Kidney tubule cell (primary cell): ENCODE data around the gene RUSC2.

Source experiments
- DNase-seq: peaks from one replicate; pipeline ENCODE4 v3.0.0-alpha.2; 2018; ENCODE audit warnings: low spot score

The RUSC2 gene, protein sequence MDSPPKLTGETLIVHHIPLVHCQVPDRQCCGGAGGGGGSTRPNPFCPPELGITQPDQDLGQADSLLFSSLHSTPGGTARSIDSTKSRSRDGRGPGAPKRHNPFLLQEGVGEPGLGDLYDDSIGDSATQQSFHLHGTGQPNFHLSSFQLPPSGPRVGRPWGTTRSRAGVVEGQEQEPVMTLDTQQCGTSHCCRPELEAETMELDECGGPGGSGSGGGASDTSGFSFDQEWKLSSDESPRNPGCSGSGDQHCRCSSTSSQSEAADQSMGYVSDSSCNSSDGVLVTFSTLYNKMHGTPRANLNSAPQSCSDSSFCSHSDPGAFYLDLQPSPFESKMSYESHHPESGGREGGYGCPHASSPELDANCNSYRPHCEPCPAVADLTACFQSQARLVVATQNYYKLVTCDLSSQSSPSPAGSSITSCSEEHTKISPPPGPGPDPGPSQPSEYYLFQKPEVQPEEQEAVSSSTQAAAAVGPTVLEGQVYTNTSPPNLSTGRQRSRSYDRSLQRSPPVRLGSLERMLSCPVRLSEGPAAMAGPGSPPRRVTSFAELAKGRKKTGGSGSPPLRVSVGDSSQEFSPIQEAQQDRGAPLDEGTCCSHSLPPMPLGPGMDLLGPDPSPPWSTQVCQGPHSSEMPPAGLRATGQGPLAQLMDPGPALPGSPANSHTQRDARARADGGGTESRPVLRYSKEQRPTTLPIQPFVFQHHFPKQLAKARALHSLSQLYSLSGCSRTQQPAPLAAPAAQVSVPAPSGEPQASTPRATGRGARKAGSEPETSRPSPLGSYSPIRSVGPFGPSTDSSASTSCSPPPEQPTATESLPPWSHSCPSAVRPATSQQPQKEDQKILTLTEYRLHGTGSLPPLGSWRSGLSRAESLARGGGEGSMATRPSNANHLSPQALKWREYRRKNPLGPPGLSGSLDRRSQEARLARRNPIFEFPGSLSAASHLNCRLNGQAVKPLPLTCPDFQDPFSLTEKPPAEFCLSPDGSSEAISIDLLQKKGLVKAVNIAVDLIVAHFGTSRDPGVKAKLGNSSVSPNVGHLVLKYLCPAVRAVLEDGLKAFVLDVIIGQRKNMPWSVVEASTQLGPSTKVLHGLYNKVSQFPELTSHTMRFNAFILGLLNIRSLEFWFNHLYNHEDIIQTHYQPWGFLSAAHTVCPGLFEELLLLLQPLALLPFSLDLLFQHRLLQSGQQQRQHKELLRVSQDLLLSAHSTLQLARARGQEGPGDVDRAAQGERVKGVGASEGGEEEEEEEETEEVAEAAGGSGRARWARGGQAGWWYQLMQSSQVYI (N-terminal part only)

DNA sequence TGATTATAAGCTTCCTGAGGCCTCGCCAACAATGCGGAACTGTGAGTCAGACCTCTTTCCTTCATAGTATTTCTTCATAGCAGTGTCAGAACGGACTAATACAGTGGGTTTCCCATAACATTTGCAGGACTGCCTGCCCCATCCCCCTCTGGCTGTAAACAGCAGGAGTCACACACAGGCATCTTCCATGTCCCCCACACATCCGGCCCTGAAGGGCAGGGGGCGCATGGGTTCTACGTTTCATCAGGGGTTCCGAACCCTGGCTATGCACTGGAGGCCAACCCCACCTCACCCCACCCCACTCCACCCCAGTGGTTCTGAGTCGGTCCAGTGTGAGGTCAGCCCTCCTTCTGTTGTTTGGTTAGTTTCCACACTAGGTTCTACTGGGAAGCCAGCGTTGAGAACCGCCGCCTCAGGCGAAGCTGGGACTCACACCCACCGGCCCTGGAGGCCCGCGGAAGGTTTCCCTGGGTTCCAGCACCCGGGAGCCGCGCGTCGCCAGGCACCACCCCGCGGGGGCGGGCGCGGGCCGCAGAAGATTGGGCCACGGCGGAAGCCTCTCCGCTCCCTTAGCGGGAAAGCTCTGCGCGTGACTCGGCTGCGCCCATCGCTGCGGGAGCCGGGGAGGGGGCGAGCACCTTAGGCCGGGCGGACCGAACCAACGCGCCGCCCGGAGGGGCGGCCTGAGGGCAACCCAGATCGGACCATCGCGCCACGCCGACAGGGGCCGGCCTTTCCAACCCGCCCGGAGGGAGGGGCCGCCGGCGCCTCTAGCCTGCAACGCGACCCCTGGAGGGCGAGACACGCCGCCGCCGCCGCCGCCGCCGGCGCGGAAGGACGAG lies at the start of gene RUSC2:
Gene RUSC2 (plus strand): TSS at position 799 of the 842 bp plus-strand sequence. CDS start 56,411 bp downstream, outside the sequence.
- DNase-seq, result peak; percentile 91

DNA sequence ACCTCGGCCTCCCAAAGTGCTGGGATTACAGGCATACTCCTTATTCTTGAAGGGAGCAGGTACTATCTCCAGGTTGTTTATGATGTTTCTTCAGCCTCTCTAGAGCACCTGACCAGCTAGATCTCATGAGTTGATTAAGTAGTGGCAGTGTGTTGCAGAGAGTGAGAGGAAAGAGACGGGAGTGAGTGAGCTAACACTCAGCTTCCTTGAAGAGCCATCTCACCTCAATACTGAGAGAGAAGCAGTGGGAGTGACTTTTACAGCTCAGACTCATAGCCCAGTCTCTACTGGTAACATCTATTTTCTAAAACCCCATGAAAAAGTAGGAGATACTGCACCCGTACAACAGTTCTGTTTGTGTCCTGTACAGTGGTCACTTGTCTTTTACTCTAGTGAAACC lies 43.9 kb upstream of the RUSC2 start:
- DNase-seq, result no peak

DNA sequence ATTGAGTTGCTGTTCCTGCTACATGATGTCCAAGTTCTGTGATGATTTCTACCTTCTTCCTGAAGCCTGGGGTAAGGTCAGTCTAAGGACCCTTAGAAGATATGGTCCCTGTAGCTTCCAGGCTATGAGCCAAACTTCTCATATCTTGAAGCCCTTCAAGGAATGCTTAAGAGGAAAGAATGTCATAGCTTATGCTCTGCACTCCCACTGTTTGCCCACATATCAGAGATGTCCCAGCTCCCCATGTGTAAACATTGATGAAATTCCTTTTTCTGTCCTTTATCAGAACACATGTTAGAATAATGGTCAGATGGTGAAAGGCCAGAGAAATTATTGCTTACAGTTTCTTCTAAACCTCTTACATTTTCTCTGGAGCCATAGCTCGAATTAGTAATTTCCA lies 41.4 kb upstream of the RUSC2 start:
- DNase-seq, result no peak

DNA sequence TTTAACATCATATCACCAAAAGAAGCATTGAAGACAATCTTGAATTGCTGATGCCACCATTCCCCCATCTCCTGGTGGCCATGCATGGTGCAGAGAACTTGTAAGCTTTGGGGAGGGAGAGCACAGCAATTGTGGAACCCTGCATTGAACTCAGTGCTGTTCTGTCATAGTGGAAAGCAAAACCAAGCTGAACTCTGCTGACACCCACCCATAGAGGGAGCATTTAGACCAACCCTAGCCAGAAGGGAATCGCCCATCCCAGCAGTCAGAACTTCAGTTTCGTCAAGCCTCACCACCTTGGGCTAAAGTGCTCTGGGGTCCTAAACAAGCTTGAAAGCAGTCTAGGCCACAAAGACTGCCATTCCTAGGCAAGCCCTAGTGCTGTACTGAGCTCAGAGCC lies 37.4 kb upstream of the RUSC2 start:
- no peak for DNase-seq

DNA sequence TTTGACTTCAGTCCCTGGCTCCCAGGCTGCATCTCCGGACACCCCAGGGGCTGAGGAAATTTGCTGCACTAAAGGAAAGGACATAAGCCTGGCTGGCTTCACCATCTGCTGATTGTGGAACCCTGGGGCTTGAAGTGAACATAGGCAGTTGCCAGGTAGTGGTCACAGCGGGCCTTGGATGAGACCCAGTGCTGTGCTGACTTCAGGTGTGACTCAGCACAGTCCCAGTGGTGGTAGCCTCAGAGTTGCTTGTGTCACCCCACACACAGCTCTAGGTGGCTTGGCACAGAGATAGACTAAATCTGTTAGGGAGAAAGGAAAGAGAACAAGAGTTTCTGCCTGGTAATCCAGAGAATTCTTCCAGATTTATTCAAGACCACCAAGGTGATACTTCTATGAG lies 36.1 kb upstream of the RUSC2 start:
- DNase-seq, result peak; percentile 42

DNA sequence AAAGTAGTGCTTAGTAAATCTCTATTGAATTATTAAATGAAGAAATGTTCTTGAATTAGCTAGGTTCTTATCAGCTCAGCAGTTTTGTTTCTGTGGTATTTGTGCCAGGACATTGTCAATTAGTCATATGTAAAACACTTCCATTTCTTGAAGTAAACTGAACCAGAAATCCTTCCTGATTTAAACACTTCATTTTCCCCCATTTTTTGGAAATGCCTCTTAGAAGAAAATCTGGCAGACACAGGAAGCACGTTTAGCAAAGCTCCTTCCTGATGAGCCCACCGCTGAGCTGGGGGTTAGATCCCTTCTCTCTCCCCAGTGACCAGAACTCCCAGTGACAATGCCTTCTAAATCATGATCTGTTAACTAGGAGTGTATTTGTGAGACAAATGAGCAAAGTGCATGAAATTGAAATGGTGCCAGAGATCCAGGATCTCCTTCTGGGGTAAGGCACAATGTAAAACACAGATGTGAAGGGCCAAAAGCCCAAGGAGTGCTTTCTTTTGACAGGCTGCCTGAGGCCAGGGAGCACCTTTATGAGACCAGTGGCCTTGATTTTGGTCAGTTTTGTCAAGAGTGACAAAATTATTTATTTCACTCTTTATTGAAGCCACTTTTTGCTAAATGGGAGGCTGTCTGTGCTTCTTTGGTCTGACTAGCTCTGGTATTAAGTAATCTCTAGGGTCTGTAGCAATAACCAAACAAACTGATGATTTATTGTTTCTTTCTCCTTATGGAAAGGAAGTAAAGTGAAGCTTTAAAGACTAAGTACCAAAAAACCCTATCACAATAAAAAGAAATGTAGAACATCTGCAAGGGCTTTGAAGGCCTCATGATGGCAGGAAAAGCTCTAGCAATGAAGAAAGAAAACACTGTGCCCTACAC lies 25.5 kb upstream of the RUSC2 start:
- DNase-seq, result no peak

DNA sequence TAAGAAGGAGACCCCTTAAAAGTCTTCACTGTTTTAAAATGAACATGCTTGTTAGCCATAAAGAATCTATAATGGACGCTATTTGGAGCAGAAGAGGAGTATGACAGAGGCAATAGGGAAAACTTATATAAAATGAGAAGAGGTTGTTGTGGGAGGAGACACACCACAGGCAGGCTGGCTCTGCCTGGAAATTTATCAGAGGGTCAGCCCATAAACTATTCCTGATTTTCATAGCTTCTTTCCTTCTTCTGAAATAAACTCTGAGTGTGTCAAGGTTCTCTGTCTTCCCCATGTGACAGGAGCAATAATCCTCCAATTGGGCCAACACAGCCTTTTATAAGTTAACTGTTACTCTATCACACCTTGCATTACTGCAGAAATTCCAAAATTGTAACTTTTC lies 19.6 kb upstream of the RUSC2 start:
- no peak for DNase-seq

DNA sequence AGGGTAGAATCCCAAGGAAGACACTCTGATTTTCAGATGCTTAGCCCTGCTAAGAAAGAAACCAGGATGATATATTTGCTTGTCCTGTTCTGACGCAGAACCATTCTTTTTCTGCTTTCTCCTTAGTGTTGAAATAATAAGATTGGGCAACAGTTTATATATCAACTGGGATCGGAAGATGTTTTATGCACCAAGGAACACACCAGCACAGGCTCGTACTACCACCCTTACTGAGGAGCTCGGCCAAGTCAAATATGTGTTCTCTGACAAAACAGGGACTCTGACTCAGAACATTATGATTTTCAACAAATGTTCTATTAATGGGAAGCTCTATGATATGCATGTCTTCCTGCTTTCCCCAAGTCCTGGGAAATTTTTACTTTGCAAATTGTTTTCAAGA lies 19.0 kb upstream of the RUSC2 start:
- no peak for DNase-seq

DNA sequence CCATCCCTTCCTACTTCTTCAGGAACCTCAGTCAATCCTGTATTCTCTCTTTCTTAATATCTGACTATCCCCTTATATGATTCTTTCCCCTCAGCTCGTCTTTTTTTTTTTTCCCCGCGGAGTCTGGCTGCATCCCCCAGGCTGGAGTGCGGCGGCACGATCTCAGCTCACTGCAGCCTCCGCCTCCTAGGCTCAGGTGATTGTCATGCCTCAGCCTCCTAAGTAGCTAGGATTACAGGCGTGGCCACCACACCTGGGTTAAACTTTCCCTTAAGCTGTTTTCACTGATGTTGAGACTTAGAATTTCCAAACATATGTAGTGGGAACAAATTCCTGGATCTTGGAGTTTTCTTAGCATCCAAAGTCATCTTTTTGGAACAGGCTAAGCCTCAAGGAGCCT lies 13.3 kb upstream of the RUSC2 start:
- DNase-seq, result no peak

DNA sequence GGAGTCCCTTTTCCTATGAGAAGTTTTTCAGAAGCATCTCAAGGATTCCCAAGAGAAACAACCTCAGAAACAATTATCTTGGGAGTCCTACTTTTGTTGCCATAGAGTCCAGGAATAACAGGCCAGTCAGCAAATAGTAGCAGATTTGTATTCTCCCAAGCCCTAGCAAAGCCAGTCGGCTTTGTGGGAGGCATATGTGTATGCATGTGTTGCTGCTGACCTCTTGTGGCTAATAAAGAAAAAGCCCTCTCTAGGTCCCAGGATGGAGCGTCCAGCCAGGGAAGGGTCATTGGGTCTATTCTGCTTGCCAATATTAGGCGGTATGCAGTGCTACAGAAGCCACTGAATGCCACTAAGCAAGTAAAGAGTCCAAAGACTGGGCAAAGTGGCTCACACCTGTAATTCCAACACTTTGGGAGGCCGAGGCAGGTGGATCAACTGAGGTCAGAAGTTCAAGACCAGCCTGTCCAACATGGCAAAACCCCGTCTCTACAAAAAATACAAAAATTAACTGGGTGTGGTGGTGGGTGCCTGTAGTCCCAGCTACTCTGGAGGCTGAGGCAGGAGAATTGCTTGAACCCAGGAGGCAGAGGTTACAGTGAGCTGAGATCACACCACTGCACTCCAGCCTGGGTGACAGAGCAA lies 12.6 kb upstream of the RUSC2 start:
- peak; percentile 87 for DNase-seq

DNA sequence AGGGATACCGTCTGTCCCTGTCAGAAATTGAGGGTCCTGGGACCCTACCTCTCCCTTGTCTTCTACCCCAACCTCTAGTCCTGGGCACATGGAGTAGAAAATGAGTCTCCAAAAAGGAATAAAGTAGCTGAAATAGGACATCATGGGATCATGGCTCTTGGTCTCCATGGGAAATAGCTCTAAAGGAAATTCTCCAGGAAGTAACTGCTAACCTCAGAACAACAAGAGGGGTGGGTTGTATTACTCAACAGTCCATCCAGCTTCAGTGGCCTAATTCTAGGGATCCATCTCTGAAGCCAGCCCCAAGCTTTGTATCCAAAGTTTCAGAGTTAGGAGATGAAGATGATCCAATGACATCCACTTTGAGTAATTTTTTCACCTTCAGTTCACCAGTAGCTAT lies 11.0 kb upstream of the RUSC2 start:
- DNase-seq, result no peak

DNA sequence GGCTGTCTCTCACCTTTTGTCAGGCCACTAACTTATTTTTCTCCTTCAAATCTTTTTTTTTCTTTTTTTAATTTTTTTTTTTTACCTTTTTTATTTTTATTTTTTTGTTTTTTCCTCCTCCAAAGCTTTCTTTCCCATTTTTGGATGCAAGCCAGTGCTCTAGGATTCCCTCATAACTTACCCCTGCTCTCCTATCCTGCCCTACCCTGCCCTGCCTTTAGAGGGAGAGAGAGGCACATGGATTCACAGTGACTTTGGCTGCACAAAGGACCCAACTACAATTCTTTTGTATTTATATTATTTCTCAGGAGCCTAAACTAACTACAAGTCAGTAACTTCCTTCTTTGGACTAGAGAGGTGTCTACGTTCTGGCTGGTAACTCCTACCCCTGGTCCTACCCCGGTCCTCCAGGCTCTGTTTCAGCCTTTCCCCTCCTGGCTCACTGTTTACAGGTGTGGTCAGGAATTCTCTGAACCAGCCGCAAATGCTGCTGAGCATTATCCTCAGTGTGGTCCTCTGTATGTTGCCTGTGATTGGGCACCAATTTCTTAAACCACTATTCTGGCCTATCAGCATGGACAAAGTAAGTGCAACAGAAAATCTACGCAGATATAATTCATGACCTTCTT lies 8.4 kb upstream of the RUSC2 start:
- DNase-seq, result peak; percentile 73

DNA sequence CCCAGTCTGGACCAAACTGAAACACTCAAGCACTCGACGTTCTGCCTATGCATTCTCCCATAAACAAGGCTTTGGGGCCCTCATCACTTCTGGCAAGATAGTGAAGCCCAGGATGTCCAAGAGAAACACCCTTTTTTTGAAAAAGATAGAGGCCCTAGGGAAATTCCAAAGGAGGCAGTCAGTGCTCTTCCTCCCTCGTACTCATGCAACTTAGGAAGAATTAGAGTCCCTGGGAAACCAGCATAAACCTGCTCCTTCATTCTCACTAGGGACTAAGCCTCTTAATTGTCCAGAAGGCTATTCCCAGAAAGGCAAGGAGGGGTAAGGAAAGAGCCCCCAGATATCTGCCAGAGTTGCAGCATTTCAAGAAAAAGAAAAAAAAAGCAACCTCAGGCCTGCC lies 7.8 kb upstream of the RUSC2 start:
- no peak for DNase-seq

DNA sequence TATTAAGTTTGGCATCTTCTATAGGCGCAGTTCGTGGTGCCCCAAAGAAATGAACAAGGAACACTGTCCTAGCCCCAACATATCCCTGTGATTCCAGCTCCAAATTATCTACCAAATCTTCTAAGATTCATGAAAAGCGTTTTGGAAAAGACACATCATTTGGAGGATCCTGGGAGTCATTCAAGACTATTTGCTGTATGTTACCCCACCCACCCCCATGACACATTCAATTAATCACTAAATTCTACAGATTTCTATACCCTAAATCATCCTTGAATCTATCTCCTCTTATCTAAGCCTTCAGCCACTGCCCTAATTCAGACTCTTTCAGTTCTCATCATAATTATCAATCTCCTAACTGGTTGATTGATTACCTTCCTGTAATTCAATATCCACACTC lies 5.5 kb upstream of the RUSC2 start:
- no peak for DNase-seq

DNA sequence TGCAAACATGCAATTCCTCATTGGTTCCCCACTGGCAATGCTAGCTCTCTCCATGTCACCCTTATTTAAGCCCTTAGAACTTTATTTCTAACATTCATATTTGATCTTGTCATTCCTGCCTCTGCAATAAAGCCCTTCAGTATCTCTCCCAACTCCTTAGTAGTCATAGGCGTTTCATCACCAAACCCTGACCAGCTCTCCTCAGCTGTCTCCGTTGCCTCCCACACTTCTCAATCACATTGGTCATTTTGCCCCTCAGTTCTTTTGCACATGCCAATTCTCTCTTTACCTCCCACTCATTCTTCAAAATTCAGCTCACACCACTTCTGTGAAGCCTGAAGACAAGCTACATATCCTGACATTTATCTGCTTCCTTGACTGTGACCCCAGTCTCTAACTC lies 2.8 kb upstream of the RUSC2 start:
- DNase-seq, result no peak

DNA sequence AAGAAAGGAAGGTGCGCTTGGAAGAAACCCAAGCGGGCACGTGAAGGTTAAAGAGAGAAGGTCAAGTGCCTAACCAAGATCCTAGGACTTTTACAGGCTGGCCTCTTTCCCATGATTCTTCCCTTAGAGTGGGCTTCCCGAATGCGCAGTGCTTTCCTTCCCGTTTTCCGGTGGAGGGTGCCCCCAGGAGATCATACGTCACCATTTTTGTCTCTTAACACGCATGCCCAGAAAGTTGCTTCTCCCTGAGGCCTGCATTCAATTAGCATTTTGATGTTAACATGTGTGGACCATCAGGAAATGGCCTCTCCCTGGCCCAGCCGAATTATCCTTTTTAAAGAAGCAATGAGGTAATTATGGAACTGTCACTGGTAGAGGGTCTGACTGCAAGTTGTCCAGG lies 1.9 kb upstream of the RUSC2 start:
- DNase-seq, result no peak

DNA sequence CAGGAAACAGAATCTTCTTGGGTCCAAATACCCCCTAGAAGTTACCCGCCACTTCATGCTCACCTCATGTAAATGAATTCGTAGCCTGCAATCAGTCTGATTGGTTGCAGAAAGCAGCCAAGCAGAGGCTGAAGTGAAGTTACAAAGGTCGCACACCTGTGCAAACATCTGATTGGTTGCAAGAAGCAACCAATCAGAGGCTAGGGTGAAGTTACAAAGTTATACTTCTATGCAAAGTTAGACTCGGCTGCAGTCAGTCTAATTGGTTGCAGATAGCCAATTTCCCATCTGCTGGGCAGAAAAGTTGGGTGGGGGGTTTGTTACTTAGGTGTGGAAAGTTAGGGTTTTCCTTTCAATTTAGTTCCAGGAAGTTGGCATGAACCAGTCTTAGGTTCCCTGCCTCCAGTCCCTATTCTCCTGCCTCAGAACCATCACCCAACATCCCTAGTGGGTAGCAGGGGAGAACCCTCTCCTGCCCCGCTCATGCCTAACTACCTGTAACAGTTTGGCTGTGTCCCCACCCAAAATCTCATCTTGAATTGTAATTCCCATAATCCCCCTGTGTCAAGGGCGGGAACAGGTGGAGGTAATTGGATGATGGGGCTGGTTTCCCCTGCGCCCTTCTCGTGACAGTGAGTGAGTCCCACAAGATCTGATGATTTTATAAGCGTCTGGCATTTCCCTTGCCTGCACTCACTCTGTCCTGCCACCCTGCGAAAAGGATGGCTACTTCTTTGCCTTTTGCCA lies 1.2 kb upstream of the RUSC2 start:
- no peak for DNase-seq

DNA sequence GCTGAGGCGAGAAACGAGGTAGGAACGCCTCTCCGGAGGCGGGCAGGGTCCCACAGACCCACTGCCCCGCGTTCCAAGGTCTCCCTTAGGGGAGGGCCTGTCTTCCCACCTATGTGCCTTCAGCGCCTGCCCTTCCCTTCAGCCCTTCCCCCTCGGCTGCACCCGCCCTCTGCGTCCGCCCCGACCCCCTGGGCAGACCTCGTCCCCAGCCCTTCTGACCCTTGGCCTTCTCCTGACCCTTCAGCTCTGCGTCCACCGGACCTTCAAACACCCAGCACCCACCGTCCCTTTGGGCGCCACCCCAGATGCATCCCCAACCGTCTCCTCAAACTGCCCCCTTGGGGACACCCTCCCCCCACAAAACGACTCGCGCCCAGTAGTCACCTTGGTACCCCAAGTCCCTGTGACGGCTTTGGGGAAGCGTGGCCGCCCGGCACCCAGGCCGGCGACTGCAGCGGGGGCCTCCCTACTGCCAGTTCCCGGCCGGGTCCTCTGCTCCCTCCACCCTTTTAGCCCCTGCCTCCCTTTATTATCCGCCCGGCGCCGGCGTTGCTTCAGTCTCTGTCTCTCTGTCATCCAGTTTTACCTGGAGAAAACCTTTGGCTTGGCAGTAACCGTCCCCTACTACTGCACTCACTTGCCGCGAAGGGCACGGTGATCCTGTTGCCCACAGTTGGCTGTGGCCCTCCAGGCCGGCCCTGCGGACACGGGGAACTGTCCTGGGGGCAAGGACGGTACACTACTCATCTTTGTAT lies 421 bp downstream of the RUSC2 start:
- no peak for DNase-seq
